H1 (cell line): ENCODE measurements around the gene STX7. TPM values are rescaled to one million over a fixed set of nuclear protein-coding genes. Genes with fewer than 3 reads are reported as not detected.

Experiments used
- ASH2L ChIP-seq: fragments of 200-600, 300-600 bp; sonication (generic); IDR thresholded peaks from one replicate; pipeline ENCODE4 v1.7.1; 2017; ENCODE audit warnings: low read length
- CEBPB ChIP-seq: IDR thresholded peaks from 2 replicates; pipeline ENCODE4 v1.6.1; 2012; ENCODE audit warnings: low read depth, low read length
- GABPA ChIP-seq: IDR thresholded peaks from 2 replicates; pipeline ENCODE4 v1.6.1; 2011; ENCODE audit warnings: mild to moderate bottlenecking, low read length, moderate library complexity, borderline replicate concordance; ENCODE audit not compliant: insufficient read depth
- KDM4A ChIP-seq: IDR thresholded peaks from one replicate; pipeline ENCODE4 v1.7.1; 2012; ENCODE audit warnings: low read depth, mild to moderate bottlenecking, moderate library complexity, low read length, inconsistent platforms; ENCODE audit not compliant: severe bottlenecking
- RNF2 ChIP-seq: fragments of 200-900, 300-1000 bp; sonication (generic); IDR thresholded peaks from 2 replicates; pipeline ENCODE4 v1.7.1; 2016; ENCODE audit warnings: borderline replicate concordance, low read depth, mild to moderate bottlenecking, antibody characterized with exemption, low read length; ENCODE audit not compliant: poor library complexity, severe bottlenecking; ENCODE audit errors: missing control alignments
- SP2 ChIP-seq: IDR thresholded peaks from 2 replicates; pipeline ENCODE4 v1.6.1; 2012; ENCODE audit warnings: mild to moderate bottlenecking, low read length, inconsistent platforms
- TAF7 ChIP-seq: optimal IDR thresholded peaks from 2 replicates; pipeline ENCODE3; 2011; ENCODE audit warnings: low read depth, mild to moderate bottlenecking, inconsistent platforms, low read length, moderate library complexity, borderline replicate concordance
- polyA plus RNA-seq, 7 experiments: library from polyadenylated mRNA; depleted of rRNA in 3 of 7; stranded (reverse) in 5 of 7; unstranded in 2 of 7; fragments of >200 nt in 5 of 7; fragments of 200-250 nt in 2 of 7; gene quantifications; 1 replicate in 5 of 7; 2 replicates in 1 of 7; 4 replicates in 1 of 7; pipeline versions ENCODE4 v1.2.1 to v1.2.3, GENCODE V29; 2011 to 2013; ENCODE audit warnings: missing spikeins in 2 of 7, mixed read lengths in 2 of 7
- total RNA-seq: library from RNA; stranded (reverse); fragmentation: NEBNext Ultra II Directional; extraction: Animal tissue kit (Norgen Biotek cat#: 25700); gene quantifications from 2 replicates; pipeline ENCODE4 v1.2.1, GENCODE V29; 2021
- TF ChIP-seq, protein P1 (sequence below): fragments of 300-600 bp; sonication (generic); IDR thresholded peaks from 2 replicates; pipeline ENCODE4 v1.7.1; 2012; ENCODE audit warnings: low read length, moderate library complexity, mild to moderate bottlenecking, inconsistent platforms; ENCODE audit not compliant: insufficient replicate concordance
- TF ChIP-seq, protein P2 (sequence below): IDR thresholded peaks from 2 replicates; pipeline ENCODE4 v1.6.1; 2012; ENCODE audit warnings: low read length, inconsistent platforms

STX7 gene
- total and polyA plus RNA-seq, 2 of the 8 experiments (the other 6 are each of a cell fraction or from before 2014, with no cell fraction given) = 5.7 to 27.9 TPM

DNA sequence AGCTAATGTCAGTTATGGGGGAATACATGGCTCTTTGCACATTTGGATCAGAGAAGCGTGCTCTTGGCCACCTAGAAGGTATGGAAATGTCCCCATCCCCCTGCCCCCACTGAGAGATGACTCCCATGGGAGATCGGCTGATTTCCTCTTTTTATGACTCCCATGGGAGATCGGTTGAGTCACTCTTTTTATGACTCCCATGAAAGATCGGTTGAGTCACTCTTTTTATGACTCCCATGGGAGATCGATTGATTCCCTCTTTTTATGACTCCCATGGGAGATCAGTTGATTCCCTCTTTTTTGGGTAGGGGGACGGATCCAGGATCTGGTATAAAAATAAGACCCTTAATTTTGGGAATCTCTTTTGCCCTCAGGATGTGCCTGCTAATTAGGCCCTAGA is 14.9 kb upstream of the STX7 start (continued):
- TF ChIP-seq, protein P1, sequence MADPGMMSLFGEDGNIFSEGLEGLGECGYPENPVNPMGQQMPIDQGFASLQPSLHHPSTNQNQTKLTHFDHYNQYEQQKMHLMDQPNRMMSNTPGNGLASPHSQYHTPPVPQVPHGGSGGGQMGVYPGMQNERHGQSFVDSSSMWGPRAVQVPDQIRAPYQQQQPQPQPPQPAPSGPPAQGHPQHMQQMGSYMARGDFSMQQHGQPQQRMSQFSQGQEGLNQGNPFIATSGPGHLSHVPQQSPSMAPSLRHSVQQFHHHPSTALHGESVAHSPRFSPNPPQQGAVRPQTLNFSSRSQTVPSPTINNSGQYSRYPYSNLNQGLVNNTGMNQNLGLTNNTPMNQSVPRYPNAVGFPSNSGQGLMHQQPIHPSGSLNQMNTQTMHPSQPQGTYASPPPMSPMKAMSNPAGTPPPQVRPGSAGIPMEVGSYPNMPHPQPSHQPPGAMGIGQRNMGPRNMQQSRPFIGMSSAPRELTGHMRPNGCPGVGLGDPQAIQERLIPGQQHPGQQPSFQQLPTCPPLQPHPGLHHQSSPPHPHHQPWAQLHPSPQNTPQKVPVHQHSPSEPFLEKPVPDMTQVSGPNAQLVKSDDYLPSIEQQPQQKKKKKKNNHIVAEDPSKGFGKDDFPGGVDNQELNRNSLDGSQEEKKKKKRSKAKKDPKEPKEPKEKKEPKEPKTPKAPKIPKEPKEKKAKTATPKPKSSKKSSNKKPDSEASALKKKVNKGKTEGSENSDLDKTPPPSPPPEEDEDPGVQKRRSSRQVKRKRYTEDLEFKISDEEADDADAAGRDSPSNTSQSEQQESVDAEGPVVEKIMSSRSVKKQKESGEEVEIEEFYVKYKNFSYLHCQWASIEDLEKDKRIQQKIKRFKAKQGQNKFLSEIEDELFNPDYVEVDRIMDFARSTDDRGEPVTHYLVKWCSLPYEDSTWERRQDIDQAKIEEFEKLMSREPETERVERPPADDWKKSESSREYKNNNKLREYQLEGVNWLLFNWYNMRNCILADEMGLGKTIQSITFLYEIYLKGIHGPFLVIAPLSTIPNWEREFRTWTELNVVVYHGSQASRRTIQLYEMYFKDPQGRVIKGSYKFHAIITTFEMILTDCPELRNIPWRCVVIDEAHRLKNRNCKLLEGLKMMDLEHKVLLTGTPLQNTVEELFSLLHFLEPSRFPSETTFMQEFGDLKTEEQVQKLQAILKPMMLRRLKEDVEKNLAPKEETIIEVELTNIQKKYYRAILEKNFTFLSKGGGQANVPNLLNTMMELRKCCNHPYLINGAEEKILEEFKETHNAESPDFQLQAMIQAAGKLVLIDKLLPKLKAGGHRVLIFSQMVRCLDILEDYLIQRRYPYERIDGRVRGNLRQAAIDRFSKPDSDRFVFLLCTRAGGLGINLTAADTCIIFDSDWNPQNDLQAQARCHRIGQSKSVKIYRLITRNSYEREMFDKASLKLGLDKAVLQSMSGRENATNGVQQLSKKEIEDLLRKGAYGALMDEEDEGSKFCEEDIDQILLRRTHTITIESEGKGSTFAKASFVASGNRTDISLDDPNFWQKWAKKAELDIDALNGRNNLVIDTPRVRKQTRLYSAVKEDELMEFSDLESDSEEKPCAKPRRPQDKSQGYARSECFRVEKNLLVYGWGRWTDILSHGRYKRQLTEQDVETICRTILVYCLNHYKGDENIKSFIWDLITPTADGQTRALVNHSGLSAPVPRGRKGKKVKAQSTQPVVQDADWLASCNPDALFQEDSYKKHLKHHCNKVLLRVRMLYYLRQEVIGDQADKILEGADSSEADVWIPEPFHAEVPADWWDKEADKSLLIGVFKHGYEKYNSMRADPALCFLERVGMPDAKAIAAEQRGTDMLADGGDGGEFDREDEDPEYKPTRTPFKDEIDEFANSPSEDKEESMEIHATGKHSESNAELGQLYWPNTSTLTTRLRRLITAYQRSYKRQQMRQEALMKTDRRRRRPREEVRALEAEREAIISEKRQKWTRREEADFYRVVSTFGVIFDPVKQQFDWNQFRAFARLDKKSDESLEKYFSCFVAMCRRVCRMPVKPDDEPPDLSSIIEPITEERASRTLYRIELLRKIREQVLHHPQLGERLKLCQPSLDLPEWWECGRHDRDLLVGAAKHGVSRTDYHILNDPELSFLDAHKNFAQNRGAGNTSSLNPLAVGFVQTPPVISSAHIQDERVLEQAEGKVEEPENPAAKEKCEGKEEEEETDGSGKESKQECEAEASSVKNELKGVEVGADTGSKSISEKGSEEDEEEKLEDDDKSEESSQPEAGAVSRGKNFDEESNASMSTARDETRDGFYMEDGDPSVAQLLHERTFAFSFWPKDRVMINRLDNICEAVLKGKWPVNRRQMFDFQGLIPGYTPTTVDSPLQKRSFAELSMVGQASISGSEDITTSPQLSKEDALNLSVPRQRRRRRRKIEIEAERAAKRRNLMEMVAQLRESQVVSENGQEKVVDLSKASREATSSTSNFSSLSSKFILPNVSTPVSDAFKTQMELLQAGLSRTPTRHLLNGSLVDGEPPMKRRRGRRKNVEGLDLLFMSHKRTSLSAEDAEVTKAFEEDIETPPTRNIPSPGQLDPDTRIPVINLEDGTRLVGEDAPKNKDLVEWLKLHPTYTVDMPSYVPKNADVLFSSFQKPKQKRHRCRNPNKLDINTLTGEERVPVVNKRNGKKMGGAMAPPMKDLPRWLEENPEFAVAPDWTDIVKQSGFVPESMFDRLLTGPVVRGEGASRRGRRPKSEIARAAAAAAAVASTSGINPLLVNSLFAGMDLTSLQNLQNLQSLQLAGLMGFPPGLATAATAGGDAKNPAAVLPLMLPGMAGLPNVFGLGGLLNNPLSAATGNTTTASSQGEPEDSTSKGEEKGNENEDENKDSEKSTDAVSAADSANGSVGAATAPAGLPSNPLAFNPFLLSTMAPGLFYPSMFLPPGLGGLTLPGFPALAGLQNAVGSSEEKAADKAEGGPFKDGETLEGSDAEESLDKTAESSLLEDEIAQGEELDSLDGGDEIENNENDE = no peak
- TF ChIP-seq CEBPB (no peak), ASH2L (no peak), SP2 (no peak), KDM4A (no peak), RNF2 (no peak), TAF7 (no peak), GABPA (no peak)
- TF ChIP-seq, protein P2, sequence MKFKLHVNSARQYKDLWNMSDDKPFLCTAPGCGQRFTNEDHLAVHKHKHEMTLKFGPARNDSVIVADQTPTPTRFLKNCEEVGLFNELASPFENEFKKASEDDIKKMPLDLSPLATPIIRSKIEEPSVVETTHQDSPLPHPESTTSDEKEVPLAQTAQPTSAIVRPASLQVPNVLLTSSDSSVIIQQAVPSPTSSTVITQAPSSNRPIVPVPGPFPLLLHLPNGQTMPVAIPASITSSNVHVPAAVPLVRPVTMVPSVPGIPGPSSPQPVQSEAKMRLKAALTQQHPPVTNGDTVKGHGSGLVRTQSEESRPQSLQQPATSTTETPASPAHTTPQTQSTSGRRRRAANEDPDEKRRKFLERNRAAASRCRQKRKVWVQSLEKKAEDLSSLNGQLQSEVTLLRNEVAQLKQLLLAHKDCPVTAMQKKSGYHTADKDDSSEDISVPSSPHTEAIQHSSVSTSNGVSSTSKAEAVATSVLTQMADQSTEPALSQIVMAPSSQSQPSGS = no peak
